GM19328 (cell line): ENCODE data around the gene REG3A.

Experiments used
- ATAC-seq: cut with Tn5 transposase; IDR thresholded peaks from one replicate; pipeline ENCODE4 v1.9.1; 2021; ENCODE audit warnings: mild to moderate bottlenecking, moderate library complexity; ENCODE audit not compliant: unreplicated experiment

Gene REG3A

DNA sequence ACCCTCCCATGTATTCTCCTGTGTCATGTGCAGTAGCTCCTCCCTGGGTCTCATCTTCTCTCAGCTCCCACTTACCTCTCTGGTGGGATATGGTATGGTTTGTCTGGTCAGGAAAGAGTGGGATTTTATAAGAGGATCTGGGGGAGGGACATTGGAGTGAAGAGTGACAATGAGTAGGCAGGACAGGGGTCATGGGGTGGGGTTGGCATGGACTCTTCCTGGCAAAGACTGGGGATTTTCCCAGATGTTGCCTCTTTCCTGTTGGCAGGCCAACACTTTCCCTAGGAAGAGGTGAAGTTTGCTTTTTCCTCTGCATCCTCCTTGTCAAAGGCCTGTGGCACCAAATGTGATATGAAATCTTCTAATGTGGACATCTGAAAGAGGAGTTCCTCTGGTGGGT is at the start of gene REG3A:
Gene REG3A, minus strand, starts transcription at position 101 of the 400 bp plus-strand sequence. CDS start 348 bp downstream, outside the sequence.
- no peak for ATAC-seq

DNA sequence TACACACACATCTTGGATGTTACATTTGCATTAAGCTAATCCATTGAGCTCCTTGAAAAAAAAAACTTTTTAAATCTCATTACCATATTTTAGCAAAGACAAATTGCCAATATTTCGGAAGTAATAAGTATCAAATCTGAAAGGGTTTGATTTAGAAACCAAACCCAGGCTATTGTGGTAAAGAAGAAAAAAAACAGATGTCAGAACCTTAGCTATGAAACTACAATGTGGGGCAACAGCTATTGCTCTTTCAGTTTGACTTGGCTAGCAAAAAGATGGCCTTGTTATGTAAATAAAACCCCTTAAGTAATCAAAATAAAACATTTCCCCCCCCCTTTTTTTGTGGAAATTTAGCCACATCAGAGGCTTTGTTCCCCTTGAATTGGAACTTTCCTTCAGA is 41.2 kb upstream of the REG3A start:
- ATAC-seq = no peak

DNA sequence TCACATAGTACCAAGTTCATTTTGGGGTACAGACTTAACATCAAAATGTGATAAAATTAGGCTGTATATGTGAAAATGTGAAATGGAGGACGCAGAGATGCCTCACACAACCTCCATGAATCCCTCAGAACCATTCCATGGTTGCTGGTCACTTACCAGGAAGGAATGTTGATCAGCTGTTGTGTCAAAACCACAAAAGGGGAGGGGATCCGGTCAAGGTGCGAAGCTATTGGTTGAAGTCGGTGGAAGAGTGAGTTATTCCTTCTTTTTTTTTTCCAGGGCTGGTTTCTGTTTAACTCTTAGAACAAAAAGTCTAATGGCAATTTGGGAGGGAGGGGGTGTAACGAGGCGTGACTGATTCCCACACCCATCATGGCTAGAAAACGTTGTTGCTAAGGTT is 32.3 kb upstream of the REG3A start:
- ATAC-seq = no peak

DNA sequence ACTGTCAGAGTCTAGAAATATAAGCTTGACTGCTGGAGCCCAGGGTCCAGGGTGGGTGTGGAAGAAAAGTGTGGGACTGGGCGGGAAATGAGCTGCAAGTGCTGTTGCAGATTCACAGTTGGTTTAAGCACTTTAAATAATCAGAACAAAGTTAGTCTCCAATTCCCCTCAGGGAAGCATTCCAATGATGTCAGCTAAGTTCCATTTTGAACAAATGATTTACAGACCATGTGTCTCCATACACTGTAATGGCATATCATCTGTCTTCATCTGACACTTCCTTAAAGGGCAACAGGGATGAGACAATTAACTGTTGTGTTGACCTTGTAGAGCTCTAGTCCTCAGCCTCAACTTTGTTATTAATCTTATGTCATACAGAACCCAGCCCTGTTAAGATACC is 31.5 kb upstream of the REG3A start:
- ATAC-seq = no peak

DNA sequence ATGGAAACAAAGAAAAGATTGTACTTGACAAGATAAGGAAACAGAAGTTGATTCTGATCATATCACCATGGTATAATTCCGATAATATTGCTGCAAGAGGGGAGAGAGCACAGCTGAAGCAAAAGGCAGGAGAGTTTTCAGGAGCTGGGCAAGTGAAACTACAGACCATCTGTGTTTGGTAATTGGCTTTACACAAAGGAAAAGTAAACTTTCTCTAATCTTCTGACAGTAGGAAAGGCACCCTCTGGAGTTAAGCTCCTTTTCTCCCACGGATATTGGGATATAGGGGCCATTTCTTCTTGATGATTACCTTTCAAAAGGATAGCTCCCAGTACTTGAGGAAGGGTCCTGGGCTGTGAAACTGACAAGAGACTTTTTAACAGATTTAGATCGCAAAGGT is 29.9 kb upstream of the REG3A start:
- ATAC-seq = no peak

DNA sequence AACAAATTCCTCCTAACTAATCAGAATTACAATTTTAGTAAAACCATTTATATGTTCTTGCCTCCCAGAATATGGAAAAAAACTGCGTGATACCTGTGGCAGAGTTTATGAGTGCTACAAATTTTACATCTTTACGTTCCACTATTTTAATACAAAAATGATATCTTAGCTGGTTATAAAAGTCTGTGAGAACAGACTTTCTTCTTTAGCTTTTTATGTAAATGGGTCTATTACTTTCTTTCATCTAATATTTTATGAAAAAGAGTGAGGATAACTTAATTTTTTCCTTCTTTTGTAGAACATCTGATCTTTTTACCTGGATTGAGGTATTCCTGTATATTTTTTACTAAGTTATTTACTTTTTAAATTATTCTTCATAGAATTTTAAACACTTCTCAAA is 22.1 kb upstream of the REG3A start:
- ATAC-seq = no peak

DNA sequence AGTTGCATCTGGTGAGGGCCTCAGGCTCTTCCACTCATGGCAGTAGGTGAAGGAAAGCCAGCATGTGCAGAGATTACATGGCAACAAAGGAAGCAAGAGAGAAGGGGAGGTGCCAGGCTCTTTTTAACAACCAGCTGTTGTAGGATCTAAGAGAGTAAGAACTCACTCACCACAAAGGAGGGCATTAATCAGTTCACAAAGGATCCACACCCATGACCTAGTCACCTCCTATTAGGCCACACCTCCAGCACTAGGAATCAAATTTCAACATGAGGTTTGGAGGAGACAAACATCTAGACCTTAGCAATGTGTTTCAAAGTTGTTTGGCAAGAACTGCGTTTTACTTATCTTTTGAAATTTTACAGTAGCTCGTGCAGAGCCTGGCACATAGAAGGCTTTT is 20.5 kb upstream of the REG3A start:
- no peak for ATAC-seq

DNA sequence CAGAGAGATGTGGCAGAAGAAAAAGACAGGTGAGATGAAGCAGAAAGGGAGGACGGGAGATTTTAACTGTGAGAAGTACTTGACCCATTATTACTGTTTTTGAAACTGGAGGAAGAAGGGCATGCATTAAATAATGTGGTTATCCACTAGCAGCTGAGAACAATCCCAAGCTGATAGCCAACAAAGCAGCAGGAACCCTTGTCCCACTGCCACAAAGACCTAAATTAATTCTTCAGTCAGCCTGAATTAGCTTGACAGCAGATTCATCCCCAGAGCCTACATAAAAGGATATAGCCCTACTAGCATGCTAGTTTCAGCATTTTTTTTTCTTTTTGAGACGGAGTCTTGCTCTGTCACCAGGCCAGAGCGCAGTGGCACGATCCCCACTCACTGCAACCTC is 19.5 kb upstream of the REG3A start:
- no peak for ATAC-seq

DNA sequence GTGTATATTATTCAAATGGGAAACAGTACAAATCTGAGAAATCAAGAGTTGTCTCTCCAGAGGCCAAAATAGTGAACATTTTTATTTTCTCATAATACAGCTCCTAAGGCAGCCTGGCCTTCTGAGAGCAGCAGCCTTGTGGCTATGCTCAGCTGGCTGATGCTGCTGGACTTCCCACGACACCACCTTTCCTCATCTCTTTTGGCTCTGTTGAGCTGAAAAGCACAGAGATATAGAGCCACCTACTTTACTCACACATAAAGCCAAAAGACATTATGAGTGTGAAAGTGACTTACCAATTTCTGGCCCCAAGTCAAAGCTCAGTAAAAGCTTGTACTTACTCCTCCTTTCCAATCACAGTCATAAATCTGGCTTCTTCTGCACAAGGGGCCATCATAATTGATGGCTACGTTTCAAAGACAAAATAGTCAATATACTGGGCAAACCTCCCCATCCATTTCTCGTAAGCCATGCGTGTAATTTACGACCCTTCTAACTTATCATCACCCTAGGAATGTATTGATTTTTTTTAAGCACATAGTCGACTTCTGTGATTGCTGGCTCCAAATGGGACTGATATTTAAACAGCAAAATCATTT is 18.6 kb upstream of the REG3A start:
- ATAC-seq = no peak

DNA sequence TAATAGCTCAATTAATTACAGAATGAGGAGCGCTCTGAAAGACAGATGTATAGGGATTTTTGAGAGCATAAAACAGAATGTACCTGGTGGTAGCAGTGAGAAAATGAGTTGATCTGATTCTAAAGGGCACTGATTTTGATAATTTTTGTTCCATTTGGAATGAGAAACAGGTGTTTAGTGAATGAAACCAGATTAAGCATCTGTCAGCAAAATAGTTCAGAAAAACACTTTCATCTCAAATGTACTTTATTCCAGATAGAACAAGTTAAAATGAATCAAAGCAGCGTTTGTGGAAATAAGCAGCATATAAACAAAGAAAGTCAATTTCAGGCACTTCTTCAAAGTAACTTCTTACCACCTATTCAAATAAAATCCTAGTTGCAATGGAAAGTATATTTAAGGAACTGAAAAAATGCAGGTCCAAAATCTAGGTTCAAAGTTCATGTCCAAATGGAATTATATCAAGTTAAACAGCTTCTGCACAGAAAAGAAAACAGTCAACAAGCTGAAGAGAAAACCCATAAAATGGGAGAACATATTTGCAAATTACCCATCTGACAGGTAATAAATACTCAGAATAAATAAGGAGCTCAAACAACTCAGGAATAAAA is 11.9 kb upstream of the REG3A start:
- no peak for ATAC-seq

DNA sequence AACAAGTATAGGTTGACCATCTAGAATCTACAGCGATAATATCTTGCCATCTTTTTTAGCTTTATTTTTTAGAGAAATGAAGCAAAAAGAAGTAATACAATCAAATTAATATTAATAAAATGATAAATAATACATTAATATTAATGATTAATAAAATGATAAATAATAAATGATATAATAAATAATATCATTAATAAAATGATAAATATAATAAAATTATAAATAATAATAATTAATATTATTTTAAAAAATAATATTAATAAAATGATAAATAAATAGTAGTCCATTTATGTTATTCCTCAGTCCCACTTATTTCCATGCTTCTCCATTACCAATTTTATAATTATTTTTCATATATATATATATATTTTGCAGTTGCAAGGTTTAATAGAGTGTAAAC is 3.2 kb upstream of the REG3A start:
- ATAC-seq = no peak

DNA sequence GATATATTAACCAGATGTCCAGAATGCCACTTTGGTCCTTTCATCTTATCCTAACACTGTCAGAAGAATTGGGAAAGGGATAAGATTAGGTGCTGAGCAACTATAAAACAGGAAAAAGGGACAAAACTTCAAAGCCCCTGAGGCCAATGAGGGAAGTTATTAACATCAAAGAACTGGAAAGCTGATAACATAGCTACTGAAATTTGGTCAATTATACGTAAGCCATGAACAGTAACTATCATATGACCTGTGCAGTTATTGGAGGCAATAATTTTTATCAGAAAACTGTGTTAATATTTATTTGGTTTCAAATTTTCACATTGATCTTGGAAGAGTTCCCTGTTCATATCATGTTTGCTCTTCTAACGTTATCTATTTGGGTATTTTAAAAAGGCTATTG is 2.6 kb upstream of the REG3A start:
- no peak for ATAC-seq

DNA sequence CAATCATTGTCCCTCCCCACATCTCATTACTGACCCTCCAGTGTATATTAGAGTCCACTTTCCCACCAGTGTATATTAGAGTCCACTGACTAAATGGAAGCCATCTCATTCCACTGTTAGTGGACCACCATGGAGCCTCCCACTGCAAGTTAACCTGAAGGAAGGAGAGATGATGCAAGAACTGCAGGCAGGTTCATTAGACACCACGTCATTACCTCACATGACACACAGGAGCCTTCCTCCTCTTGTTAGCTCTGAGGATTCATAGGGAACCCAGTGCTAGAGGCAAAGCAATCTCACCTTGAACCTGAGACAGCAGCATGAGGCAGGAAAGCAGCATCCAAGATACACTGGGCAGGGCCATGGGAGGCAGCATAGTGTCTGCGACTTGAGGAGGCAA is 523 bp downstream of the REG3A start:
- ATAC-seq = no peak

DNA sequence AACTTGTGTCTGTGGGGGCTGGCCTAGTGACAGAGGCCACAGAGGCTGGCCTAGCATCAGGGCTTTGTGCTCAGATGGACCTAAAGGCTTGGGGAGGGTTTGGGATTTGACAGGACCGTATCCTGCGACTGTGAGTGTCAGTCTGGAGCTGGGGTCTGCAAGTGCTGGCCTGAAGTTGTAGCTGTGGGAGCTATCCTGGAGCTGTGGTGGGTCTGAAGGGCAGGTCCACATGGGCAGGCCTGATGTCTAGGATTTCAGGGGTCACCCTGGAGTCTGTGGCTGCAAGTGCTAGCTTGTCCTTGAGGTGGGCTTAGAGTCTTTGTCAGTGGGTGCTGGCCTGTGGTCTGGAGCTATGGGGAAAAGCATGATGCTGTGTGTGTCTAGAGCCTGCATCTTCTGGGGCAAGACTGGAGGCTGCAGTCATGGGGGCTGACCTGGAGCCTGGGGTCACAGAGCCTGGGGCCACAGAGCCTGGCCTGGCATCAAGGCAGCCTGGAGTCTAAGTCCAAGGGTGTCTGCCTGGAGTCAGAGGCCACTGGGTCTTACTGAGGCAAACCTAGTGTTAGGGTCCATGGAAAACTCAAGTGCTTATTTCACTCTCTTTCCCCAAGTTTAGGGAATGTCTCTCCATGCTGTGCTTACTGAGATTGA is 3.6 kb downstream of the REG3A start:
- no peak for ATAC-seq

DNA sequence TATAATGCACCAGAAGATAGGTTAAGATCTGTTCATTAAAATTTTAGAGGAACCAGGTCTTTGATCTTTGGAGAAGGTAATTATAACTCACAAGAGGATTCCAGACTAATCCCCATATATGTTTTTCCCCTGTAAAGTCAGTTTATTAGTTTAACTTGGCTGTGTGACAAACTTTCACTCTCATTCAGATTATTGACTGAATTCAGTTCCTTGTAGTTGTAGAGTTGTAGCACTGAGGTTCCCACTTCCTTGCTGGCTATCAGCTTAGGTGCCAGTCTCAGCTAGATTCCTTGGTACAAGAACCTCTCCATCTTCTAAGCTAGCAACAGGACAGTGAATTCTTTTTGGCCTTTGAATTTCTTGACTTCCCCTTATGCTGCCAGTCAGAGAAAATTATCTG is 20.1 kb downstream of the REG3A start:
- no peak for ATAC-seq

DNA sequence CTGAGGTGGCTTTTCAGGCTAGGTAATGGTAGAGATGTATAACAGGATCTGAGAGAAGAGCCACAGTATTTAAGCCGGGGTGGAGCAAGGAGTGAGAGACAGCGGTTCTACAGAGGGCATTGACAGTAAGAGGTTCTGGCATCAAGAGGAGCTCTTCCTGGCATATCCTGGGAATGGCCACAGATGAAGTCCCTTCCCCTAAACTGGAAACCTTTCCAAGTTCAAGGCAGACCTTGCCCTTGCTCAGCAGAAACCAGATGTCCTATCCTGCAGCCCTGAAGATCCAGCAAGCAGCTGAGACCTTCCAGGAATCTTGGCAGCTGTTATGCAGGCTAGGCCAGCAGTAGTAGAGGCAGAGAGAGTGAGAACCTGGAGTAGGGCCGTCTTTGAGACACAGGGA is 21.2 kb downstream of the REG3A start:
- no peak for ATAC-seq

DNA sequence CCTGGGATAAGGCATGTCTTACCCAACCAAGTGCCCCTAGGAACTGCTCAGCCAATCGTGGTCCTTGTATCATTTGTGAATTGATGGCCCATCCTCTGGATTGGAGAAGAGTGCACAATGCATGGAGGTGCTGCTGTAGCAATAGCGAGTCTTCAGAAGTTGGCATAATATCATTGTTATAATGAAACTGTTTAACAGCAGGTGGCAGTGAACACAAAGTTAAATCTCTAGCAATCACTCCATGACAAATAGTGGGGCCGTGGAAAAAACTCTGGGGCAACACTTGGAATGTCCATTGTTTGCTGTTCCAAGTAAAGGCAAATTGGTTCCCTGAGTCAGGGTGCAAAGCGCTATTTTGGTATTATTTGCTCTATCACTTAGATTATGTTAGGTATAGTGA is 27.9 kb downstream of the REG3A start:
- ATAC-seq = no peak

DNA sequence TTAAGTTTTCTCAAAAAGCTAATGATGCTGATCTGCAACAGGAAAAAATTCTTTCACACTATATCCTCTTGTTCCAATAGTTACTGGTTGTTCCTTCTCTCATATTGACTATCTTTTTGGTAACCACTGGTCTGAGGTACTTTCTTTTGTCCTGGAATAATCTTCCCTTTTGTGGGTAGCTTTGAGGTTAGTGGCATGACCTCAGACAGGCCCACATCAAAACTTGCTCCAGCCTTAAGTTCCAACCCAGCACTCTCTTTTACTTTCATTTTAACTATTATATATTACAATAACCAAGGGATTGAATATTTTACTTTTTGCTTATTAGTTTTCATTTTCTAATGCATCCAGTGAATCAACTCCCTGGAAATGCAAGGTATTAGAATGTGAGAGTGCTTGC is 29.7 kb downstream of the REG3A start:
- no peak for ATAC-seq

DNA sequence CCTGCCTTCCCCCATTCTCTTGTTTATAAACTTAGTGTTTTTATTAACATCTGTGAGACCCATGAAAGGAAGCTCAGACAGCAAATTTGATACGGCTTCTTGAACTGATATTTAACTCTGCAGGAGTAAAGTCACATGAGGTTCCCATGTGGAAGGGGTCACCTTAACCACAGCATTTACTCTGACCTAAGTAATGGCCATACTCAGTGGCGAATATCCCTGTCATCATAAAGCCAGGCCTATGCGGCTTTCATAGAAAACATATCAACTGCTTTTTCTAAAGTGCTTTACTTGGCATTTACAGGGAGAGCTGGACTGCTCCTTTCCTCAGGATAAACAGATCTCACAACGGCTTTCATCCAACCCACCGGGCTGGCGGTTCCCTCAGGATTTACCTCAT is 30.3 kb downstream of the REG3A start:
- no peak for ATAC-seq

DNA sequence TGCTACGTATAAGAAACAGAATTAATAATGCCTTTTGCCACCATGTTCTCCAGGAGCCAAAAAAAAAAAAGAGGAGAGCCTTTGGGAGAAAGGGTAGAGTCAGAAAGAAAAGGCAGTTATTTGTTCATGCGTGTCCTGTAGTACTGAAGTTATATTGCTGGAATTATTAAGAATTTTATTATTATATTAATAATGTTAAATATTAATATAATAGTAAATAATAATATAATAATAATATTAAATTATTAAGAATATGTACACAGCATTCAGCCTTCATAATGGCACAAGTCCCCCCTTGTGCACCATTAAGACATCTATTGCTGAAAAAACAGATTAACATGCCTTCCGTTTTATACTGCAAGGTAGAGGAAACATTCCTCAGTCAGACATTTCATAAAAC is 31.1 kb downstream of the REG3A start:
- ATAC-seq = no peak

DNA sequence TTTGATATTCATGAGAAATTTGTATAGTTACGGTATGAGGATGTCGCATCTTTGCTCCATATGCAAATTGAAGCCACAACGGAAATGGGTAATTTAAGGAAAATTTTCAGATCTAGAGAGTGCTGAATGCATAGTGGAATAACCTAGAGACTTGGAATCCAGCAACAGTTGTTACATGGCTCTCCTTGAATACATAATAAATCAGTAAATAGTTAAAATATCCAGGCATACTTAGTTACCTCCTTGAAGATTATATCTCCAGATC is 33.9 kb downstream of the REG3A start:
- ATAC-seq = no peak

DNA sequence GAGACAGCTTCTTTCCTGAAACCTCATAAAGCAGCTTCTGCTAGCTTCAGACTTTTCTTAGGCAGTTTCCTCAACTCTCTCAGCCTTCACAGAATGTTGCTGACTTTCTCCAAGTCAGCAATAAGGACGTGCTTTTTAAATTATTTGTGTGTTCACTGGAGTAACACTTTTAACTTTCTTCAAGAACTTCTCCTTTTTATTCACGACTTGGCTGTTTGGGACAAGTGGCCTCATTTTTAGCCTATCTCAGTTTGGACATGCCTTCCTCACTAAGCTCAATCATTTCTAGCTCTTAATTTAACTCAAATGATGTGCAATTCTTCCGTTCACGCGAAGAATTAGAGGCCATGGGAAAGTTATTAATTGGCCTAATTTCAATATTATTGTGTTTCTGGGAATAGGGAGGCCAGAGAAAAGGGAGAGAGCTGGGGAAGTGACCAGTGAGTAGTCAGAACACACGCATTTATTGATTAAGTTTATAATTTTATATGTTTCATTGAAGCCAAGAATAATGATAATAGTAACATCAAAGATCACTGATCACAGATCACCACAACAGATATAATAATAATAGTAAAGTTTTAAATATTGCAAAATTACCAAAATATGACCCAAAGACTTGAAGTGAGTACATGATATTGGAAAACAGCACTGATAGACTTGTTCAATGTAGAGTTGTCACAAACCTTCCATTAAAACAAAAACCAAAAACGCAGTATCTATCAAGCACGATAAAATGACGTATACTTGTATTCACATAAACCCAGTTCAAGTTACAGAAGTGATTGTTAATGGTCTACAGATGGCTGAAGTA is 34.4 kb downstream of the REG3A start:
- no peak for ATAC-seq
